GM12865 (cell line): ENCODE data around the gene OR1B1.

ENCODE experiments used
- DNase-seq: peaks from one replicate; pipeline ENCODE4 v3.0.0; 2010; ENCODE audit warnings: low read depth
- H3K4me3 ChIP-seq: 2 replicates; pipeline ENCODE4 v1.5.1; 2011; ENCODE audit warnings: mild to moderate bottlenecking, low read depth, low read length, control low read depth
- TF ChIP-seq, protein P1 (sequence below): IDR thresholded peaks from 2 replicates; pipeline ENCODE4 v1.5.1; 2011; ENCODE audit warnings: low read length, control low read depth, low read depth, inconsistent platforms; ENCODE audit not compliant: insufficient read depth; ENCODE audit errors: missing control alignments

The OR1B1 gene

GRCh38 chr9:122579874-122580273 lies 77.6 kb downstream of the OR1B1 start:
- no peak overlapping the region for H3K4me3 ChIP-seq
- TF ChIP-seq, protein P1, sequence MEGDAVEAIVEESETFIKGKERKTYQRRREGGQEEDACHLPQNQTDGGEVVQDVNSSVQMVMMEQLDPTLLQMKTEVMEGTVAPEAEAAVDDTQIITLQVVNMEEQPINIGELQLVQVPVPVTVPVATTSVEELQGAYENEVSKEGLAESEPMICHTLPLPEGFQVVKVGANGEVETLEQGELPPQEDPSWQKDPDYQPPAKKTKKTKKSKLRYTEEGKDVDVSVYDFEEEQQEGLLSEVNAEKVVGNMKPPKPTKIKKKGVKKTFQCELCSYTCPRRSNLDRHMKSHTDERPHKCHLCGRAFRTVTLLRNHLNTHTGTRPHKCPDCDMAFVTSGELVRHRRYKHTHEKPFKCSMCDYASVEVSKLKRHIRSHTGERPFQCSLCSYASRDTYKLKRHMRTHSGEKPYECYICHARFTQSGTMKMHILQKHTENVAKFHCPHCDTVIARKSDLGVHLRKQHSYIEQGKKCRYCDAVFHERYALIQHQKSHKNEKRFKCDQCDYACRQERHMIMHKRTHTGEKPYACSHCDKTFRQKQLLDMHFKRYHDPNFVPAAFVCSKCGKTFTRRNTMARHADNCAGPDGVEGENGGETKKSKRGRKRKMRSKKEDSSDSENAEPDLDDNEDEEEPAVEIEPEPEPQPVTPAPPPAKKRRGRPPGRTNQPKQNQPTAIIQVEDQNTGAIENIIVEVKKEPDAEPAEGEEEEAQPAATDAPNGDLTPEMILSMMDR = no peak
- DNase-seq = no peak
